ENCODE results near the gene RAB11A.

DNA sequence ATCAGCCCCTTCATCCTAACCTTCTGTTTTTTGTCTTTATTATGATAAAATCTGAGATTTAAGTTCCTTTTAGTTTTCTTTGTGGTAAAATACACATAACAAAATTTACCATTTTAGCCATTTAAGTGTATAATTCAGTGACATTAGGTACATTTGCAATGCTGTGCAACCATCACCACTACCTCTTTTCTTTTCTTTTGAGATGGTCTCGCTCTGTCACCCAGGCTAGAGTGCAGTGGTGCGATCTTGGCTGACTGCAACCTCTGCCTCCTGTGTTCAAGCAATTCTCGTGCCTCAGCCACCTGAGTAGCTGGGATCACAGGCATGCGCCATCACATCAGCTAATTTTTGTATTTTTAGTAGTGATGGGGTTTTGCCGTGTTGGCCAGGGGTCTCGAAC lies 6.2 kb upstream of the RAB11A start:
- no peak for TF ChIP-seq POLR2AphosphoS5 (IDR thresholded peaks at IDR 0.05; ENCODE audit: borderline replicate concordance, low read depth, low read length)
- no peak for TF ChIP-seq EZH2 (IDR thresholded peaks at IDR 0.05)

Measured in SK-N-MC (cell line).